Activated CD8-positive, alpha-beta memory T cell treated with anti-CD3 and anti-CD28 coated beads, Interleukin-2, amount 50 U/mL, for 1 hour (primary cell): ENCODE data around the gene MPV17L2.
"Not testable (repeated sequence)": the region's sequence is repeated elsewhere in the genome, so short reads cannot be mapped to it uniquely, and the experiment has no call there.

ENCODE experiments used
- DNase-seq: peaks from one replicate; pipeline ENCODE4 v3.0.0-alpha.2; 2020; ENCODE audit errors: extremely low read depth

The MPV17L2 gene

GRCh38 chr19:18193388-18194180 is 566 bp downstream of the MPV17L2 start:
- DNase-seq = no peak

DNA sequence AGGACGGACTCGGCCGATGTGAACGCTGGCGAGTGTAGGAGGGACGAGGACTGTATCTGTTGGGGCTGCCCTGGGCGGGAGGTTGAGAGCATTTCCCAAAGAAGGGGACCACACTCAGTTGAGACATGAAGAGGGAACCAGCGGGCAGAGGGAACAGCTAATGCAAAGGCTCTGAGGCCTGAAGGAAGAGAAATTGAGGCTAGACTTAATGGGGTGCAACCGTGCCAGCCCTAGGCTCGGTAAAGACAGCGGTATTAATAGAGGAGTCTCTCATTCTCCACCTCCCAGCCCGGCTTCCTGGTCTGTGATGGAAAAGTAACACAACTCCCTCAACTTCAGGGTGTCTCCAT is 1.1 kb downstream of the MPV17L2 start:
- no peak for DNase-seq

DNA sequence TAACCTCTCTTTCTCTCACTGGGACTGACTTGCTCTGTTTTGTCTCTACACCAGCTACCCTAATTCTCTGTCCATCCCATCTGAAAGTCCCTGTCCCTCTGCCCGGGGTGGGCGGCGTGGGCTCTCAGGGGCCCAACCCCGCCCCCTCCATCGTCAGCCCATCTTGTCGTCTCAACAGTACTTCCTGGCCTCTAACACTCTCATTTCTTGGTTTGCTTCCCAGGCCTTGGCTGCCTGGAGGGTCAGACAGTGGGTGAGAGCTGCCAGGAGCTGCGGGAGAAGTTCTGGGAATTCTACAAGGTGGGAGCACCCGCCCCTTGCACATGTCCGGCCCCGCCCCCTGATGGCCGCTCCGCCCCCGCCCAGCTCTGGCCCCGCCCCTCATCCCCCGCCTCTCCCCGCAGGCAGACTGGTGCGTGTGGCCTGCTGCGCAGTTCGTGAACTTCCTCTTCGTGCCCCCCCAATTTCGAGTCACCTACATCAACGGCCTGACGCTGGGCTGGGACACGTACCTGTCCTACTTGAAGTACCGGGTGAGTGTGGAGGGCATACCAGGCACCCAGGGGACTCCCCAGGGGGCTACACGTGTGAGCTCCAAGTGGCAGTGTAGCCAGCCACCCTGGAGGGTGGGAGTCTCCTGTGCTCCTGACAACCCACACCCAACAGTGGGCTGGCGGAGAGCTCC is 1.7 kb downstream of the MPV17L2 start:
- no peak for DNase-seq

DNA sequence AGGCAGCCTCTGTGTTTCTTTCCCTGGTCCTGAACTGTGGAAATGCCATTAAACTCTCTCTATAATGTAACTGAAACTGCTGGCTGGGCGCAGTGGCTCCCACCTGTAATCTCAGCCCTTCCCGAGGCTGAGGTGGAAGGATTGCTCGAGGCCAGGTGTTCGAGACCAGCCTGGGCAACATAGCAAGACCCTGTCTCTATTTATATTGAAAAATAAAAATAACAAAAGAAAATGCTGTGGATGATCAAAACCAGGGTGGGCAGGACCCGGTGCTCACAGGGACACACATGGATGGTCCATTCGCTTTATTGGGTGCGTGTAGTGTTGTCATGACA is 3.5 kb downstream of the MPV17L2 start:
- DNase-seq = no peak

DNA sequence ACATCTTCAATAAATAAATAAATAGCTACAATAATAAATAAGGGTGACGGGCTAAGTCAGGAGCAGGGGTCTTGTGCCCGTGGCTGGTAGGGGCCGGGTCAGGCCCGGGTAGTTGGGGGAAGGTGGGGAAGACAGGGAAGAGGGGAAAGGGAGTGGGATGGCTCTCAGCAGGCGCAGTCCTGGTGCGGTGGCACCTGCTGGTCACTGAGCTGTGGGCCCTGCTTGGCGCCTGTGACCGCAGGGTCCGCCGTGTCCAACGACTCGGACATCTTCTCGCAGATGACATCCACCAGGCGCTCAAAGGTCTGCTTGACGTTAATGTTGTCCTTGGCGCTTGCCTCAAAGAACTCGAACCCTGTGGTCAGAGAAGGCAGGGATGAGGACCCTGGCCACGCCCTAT is 4.3 kb downstream of the MPV17L2 start:
- no peak for DNase-seq

GRCh38 chr19:18197941-18198340 is 4.9 kb downstream of the MPV17L2 start:
- DNase-seq = no peak

DNA sequence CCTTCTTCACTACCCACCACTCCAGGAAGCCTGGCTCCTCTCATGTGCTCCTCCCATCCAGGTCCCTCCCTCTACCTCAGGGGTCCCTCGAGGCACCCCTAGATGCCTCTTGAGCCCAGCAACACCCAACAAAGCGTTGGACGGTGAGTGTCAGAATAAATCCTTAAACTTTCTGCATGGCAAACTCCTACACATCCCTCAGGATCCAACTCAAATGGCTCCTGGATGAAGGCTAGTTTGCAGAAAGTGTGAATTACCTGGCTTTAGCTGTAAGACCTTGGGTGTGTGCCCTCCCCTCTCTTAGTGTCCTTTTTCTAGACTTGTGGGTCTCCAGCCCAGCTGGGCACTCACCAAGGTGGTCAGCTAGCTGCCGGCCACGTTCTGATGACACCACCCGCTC is 5.4 kb downstream of the MPV17L2 start:
- DNase-seq = no peak

- no peak for DNase-seq
Measured at GRCh38 chr19:18202397-18202777, 9.4 kb downstream of the MPV17L2 start.

GRCh38 chr19:18202778-18203407 is 9.9 kb downstream of the MPV17L2 start:
- no peak for DNase-seq

DNA sequence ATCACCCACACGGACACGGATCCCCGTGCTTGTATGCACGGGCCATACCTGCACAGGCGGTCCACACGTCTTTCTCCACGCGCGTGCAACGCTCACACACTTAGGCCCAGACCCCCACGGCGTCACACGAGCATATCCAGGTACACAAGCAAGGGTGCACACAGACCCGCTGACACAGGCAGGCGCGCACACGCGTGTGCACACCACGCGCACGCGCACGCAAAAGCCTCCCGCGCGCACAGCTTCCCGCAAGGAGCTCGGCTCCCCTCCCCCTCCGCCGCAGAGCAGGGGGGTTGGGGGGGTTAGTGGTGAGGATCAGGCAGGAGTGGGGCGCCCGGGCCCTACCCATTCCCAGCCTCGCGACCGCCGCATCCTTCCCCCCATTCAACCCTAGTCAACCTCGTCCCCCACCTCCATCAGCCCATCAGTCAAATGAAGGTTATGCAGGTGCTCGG is 10.4 kb downstream of the MPV17L2 start:
- no peak for DNase-seq

DNA sequence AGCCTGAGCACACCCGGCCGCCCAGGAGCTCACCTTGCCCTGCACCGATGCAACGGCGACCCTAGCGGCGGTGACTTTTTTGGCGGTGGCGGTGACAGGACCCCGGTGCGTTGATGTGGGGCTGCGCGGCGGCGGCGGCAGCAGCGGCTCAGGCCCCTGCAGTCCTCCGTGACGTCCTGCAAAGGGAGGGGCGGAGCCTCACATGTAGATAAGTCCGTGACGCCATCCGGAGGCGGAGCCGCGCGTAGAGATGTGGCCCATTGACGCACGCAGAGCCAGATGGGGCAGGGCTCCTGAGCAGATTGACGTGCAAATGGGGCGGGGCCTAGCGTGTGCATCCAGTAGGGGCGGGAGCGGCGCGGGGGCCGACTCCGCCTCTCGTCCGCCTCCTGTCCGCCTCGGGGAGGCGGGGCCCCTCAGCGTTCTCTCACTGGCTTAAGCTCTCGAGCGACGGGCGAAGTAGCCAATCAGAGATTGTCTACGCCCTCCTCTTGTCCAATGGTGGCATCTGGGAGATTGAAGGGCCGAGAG is 10.9 kb downstream of the MPV17L2 start, which contains the start of gene RAB3A:
Gene RAB3A, minus strand, starts transcription at position 180 of the 531 bp plus-strand sequence. CDS start 1,302 bp downstream, outside the sequence.
- peak; percentile 99 for DNase-seq

DNA sequence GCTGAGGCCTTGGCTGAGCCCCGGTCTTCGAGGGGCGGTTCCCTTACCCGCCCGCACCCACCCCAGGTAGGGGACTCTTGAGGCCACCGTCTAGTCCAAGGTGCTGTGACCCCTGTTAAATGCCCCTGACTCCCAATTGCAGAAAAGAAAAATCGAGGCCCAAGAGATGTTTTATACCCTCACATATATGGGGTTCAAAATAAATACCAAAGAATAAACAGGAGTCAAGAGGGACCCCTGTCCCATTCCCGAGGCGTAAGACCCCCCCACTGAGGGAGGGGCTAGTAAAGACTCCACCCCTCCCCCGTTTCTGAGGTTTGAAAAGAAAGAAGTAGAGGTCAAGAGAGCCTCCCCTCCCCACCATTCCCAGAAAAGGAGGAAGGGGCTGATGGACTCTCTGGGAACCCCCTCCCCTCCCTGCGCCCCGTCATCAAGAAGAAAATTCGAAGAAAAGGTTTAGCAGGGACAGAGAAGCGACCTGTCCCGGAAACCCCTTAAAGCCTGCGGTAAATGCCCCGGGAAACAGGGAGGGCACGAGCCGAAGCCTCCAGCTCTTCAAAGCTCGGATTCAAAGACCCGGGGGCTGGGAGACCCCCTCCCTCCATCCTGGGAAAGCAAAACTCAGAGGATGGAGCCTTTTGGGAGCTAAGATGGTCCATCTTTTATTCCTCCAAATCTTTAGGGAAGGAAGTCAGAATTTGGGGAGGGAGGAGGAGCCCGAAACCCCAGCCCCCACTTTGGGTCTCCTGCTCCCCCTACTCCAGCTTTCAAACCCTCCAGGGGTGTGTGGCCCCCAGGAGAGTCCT is 11.6 kb downstream of the MPV17L2 start:
- DNase-seq = no peak

DNA sequence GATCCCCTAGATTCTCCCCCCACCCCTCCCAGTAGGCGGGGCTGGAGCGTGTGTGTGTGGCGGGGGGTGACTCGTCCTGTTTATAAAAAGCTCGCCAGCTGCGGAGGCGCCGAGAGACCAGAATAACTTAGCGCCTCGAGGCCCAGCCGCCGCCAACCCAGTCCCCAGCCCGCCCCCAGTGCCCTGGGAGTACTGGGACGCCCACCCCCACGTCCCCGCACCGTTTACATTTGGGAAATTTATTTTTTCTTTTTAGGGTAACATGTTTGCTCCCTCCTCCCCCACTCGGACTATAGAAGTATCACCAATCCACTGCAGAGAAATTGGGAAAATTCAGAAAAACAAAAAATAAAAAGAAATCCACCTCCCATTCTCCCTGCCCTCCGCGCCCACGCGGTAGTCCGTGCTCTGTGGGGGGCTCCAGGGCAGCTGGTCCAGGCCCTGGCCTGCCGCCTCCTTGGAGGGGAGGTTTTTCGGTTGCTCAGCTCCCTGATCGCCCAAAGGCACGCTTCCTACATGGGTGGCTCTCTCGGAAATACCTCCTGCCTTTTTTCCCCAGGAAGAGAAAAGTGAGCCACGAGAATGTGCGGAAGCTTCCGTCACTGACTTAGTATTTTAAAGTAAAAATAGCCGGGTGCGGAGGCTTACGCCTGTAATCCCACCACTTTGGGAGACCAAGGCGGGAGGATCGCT is 12.3 kb downstream of the MPV17L2 start:
- no peak for DNase-seq

DNA sequence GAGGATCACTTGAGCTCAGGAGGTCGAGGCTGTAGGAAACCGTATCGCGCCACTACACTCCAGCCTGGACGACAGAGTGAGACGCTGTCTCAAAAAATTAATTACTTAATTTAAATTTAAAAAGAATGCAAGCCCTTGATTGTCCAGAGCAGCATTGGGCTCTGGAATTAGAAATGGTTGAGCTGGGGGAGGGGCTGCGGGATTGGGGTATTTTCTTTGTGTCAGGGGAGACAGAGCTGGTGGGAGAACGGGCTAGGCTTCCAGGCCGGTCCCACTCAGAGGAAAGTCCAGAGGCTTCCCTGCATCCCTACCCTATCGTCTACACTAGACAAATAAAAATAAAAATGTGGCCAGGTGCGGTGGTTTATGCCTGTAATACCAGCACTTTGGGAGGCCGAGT is 13.0 kb downstream of the MPV17L2 start:
- DNase-seq = no peak

DNA sequence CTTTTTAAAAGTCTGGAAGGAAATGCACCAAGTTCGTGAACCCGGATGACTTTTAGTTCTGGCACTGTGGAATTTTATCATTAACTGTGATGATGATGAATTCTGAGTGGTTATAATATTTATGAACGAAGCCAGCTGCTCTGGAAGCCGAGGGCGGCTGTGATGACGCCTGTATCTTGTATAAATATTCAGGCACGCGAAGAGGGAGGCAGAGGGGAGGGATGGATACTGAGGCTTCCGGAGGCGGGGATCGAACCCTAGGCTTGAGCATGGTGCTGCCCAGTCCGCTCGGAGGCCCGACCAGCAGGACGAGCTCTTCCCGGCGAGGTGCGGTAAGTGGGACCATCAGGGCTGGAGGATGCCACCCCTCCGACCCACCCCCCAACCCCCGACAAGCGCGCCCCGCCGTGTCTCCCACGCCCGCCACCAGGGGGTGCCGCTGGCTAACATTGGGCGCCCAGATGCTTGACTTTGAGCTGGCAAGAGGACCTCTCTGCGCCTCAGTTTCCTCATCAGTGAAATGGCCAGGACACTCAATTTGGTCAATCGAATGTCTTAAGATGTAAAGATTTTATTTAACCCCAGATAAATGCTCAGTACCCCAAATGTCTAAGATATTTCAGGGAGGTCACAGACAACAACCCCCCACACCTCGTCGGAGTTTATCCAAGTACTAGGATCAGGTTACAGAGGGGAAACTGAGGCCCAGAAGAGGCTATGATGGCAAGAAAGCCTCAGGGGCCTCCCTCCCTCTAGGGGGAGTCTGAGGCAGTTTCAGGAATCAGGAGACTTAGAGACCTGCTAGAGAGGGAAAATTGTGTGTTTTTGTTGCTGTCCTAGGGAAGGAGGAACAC is 15.3 kb downstream of the MPV17L2 start:
- DNase-seq = no peak

- DNase-seq = not testable (repeated sequence)
Measured at GRCh38 chr19:18209912-18210311, 16.9 kb downstream of the MPV17L2 start.

- no peak for DNase-seq
Measured at GRCh38 chr19:18211683-18212082, 18.7 kb downstream of the MPV17L2 start.

DNA sequence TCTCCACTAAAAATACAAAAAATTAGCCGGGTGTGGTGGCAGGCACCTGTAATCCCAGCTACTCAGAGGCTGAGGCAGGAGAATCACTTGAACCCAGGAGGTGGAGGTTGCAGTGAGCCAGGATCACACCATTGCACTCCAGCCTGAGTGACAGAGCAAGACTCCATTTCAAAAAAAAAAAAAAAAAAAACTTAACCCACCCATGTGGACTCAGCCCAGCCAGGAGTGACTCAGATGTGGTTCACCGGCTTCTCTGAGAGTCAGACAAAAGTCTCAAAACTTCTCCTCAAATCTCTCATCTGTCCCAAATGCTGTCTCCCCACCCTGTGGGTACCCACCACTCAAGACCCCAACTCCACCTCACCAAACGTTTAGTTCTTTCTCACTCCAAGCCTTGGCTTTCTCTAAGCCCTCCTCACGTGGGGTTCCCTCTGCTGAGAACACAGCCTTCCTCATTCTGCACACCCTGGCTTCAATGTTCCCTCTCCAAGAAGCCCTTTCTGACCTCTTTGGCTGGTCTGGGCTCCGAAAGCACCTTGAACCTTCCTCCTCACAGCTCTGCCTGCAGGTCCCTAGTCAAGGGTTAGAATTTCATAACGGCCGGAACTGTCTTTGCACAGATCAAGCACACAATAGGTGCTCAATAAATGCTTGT is 21.9 kb downstream of the MPV17L2 start:
- DNase-seq = no peak

- no peak for DNase-seq
Measured at GRCh38 chr19:18216789-18217188, 23.8 kb downstream of the MPV17L2 start.

GRCh38 chr19:18218159-18218558 is 25.1 kb downstream of the MPV17L2 start:
- no peak for DNase-seq
